AG04450 (cell line): Measurements from ENCODE around the gene TMEM117. TPM values are rescaled to one million over a fixed set of nuclear protein-coding genes. Genes with fewer than 3 reads are reported as not detected.
A peak's percentile ranks its signal among the peaks of the same experiment; 100 is the strongest.

Experiments used
- CTCF ChIA-PET: fragments of 300-600, 350-600 bp; formaldehyde crosslinking; extraction: SDS; loops from one replicate; lab custom pipeline; 2022; ENCODE audit warnings: antibody characterized with exemption, inconsistent platforms; lab: Charles Lee
- POLR2A ChIA-PET: fragments of 350-600 bp; formaldehyde crosslinking; extraction: SDS; loops from one replicate; lab custom pipeline; 2021; ENCODE audit warnings: antibody characterized with exemption, inconsistent platforms; lab: Yijun Ruan, JAX
- DNase-seq: peaks from one replicate; pipeline ENCODE4 v3.0.0-alpha.2; 2011; ENCODE audit warnings: low read depth, low spot score
- H3K27ac ChIP-seq: one replicate; pipeline ENCODE4 v1.5.1; 2012; ENCODE audit warnings: low read depth, low read length, control low read depth
- H3K27me3 ChIP-seq: one replicate; pipeline ENCODE4 v1.6.0; 2012; ENCODE audit warnings: low read length; ENCODE audit not compliant: control insufficient read depth, insufficient read depth
- H3K4me3 ChIP-seq: 2 replicates; pipeline ENCODE4 v1.5.1; 2011; ENCODE audit warnings: mild to moderate bottlenecking, low read depth, low read length, control low read depth
- H3K9me3 ChIP-seq: 2 replicates; pipeline ENCODE4 v1.5.1; 2012; ENCODE audit warnings: low read length; ENCODE audit not compliant: control insufficient read depth, insufficient read depth
- polyA plus RNA-seq: library from polyadenylated mRNA; depleted of rRNA; stranded (reverse); fragments of >200 nt; gene quantifications from 2 replicates; pipeline ENCODE4 v1.2.3, GENCODE V29; 2011
- TF ChIP-seq, protein P1 (sequence below): IDR thresholded peaks from 2 replicates; pipeline ENCODE4 v1.5.1; 2011; ENCODE audit warnings: low read depth, low read length, control low read depth, inconsistent platforms

TMEM117 gene
- polyA plus RNA-seq, 1 experiment: 11.3 TPM

DNA sequence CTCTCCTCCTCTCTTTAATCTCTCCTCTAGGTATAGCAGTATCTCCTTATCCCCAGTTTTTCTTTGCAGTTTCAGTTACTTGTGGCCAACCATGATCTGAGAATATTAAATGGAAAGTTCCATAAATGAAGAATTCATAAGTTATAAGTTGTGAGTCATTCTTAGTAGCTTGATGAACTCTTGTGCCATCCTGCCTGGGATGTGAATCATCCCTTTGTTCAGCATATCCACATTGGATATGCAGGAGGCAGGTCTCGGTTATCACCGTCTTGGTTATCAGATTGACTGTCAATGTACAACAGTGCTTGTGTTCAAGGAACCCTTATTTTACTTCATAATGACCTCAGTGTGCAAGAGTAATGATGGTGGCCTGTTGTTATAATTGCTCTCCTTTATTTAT is 134.0 kb downstream of the TMEM117 start:
- DNase-seq: peak; percentile 7
- CTCF ChIA-PET: no interaction called here
- Histone ChIP-seq H3K27ac (no peak overlapping the region), H3K4me3 (no peak overlapping the region), H3K27me3 (no peaks in the 10 kb centered on the region), H3K9me3 (no peaks in the 10 kb centered on the region)
- POLR2A ChIA-PET: no interaction called here
- TF ChIP-seq, protein P1, sequence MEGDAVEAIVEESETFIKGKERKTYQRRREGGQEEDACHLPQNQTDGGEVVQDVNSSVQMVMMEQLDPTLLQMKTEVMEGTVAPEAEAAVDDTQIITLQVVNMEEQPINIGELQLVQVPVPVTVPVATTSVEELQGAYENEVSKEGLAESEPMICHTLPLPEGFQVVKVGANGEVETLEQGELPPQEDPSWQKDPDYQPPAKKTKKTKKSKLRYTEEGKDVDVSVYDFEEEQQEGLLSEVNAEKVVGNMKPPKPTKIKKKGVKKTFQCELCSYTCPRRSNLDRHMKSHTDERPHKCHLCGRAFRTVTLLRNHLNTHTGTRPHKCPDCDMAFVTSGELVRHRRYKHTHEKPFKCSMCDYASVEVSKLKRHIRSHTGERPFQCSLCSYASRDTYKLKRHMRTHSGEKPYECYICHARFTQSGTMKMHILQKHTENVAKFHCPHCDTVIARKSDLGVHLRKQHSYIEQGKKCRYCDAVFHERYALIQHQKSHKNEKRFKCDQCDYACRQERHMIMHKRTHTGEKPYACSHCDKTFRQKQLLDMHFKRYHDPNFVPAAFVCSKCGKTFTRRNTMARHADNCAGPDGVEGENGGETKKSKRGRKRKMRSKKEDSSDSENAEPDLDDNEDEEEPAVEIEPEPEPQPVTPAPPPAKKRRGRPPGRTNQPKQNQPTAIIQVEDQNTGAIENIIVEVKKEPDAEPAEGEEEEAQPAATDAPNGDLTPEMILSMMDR: no peak

DNA sequence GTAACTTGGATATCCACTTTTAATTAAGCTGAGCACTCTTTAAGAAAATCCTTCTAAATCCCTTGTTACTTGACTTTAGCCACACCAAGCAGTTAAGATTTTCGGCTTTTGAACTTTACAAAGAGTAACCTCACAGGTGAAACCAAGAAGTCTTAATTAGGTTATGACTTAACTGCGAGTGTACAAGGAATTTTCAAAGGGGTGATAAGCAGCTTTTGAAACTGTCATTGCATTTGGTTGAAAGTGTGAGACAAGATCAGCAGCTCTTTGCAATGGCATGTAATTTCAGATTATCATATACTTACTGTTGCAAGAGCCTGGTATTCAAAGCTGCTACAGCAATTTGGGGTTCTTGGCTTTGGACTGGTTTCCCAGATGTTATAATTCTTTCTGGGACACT is 137.5 kb downstream of the TMEM117 start:
- ChIA-PET CTCF (no interaction called here), POLR2A (no interaction called here)
- no peaks in the 10 kb centered on the region for H3K9me3 ChIP-seq
- no peak overlapping the region for H3K27ac ChIP-seq
- TF ChIP-seq, protein P1: no peak
- DNase-seq: no peak
- H3K4me3 ChIP-seq: no peak overlapping the region
- no peaks in the 10 kb centered on the region for H3K27me3 ChIP-seq

DNA sequence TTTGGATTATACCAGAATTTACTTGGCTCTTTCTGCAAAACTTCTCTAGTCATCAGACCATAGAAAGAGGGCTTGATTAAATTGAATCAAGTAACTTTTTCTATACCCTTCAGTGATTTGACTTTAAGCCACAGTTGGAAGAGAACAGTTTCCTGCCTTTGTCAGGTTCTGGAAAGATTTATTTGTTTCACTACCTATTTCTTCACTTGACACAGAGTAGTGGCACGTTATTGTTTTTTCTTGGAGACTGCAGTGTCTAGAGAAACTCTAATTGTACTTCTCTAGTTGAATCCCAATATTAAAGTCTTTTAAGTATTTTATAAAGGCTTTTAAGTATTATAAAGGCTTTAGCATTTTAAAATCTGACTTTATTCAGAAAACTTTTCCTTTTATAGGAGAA is 138.1 kb downstream of the TMEM117 start:
- POLR2A ChIA-PET: no interaction called here
- CTCF ChIA-PET: no interaction called here
- Histone ChIP-seq H3K27ac (no peak overlapping the region), H3K27me3 (no peaks in the 10 kb centered on the region), H3K9me3 (no peaks in the 10 kb centered on the region), H3K4me3 (no peak overlapping the region)
- TF ChIP-seq, protein P1: no peak
- DNase-seq: no peak

DNA sequence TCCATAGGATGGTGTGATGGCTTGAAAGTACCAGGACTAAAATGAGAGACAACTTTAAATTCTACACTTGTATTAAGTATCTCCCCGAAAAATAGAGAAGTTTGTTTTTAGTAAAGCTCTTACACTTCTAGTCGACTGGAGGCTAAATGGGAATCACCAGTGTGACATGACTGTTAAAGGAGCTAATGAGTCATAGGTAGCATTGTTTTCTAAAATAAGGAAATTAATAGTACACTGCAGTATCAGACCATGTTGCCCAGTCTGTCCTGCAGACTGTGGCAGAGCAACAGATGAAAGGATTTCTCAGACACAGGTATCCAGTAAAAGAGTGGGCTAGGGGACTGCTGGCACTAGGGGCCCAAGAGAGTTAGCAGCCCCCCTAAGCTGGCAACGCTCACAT is 140.1 kb downstream of the TMEM117 start:
- CTCF ChIA-PET: interaction anchor here (0.6 kb wide), 1 partner anchor 113 kb away, joined by 3 read pairs; no protein-coding TSS in a partner anchor
- DNase-seq: no peak
- TF ChIP-seq, protein P1: no peak
- H3K27me3 ChIP-seq: no peaks in the 10 kb centered on the region
- H3K9me3 ChIP-seq: no peaks in the 10 kb centered on the region
- H3K4me3 ChIP-seq: no peak overlapping the region
- no peak overlapping the region for H3K27ac ChIP-seq
- POLR2A ChIA-PET: no interaction called here

DNA sequence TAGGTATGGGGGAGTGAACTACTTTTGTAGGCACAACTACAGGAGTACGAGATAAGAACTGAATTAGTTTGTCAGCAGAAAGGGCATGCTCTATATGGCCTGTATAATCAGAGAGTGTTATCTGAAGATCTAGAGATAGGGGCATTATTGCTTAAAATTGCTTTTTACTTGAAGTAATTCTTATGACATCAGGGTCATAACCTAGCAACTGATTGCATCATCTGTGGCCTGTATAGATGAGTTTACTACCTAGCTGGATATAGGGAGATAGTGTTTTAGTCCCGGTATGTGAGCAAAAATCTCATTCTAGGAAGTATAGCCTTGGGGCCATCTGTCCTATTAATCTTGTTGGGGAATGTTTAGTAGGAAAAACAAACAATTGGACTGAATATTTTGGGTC is 142.7 kb downstream of the TMEM117 start:
- no peak for DNase-seq
- Histone ChIP-seq H3K4me3 (no peak overlapping the region), H3K27ac (no peak overlapping the region), H3K27me3 (no peaks in the 10 kb centered on the region), H3K9me3 (no peaks in the 10 kb centered on the region)
- ChIA-PET CTCF (interaction anchor here (1.5 kb wide), 1 partner anchor 20 kb away, joined by 4 read pairs; no protein-coding TSS in a partner anchor), POLR2A (no interaction called here)
- TF ChIP-seq, protein P1: no peak
